Measurements from ENCODE around the gene KRTAP12-4.
"Not testable (repeated sequence)": the region's sequence is repeated elsewhere in the genome, so short reads cannot be mapped to it uniquely, and the experiment has no call there.

Gene KRTAP12-4

DNA sequence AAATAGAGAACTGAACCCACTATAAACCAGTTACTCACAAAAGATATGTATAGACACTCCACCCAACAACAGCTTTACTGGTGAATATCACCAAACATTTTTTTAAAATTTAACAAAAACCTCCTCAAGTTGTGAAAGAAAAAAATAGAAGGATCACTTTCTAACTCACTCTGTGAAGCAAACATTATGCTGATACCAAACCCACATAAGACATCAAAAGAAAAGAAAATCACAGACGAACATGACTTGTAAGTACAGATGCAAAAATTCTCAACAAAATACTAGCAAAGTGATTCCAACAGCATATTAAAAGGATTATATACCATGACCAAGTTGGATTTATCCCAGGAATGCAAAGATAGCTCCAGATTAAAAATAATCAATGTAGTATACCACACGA is 37.2 kb upstream of the KRTAP12-4 start:
- Histone ChIP-seq H3K36me3 (no peaks in the 10 kb centered on the region), H3K9me3 (replicated peaks in 1 of 11) (peaks cover 17 to 32% (median 24%) of the 10 kb centered on the region in 11 experiments)
- TF ChIP-seq Cebpa-rat (IDR thresholded peaks at IDR 0.05) = no peak

DNA sequence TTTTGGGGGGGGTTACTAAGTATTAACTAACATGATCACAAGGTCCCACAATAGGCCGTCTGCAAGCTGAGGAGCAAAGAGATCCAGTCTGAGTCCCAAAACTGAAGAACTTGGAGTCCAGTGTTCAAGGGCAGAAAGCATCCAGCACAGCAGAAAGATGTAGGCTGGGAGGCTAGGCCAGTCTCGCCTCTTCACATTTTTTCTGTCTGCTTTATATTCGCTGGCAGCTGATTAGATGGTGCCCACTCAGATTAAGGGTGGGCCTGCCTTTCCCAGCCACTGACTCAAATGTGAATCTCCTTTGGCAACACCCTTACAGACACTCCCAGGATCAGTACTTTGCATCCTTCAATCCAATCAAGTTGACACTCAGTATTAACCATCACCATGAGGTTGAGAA is 35.3 kb upstream of the KRTAP12-4 start:
- not testable (repeated sequence) for H3K4me1 ChIP-seq, H3K27me3 ChIP-seq, H3K9ac ChIP-seq, H3K27ac ChIP-seq, H3K4me2 ChIP-seq, H4K20me1 ChIP-seq, H3K4me3 ChIP-seq, H3K36me3 ChIP-seq
- H3K9me3 ChIP-seq (replicated peaks in 1 of 11) = peaks cover 17 to 28% (median 24%) of the 10 kb centered on the region in 11 experiments

More for the DNA sequence above, 37.2 kb upstream of the KRTAP12-4 start:
- Histone ChIP-seq H4K20me1 (no peaks in the 10 kb centered on the region), H3K27me3 (peaks cover 0 to 2% (median 0%) of the 10 kb centered on the region in 11 experiments; a peak in 4 of 22 replicates), H3K4me1 (0 out of 20 replicates have a peak, but pooled peaks cover 0 to under 1% (median 0%) of the 10 kb centered on the region in 10 experiments), H3K9ac (no peak overlapping the region), H3K27ac (no peak overlapping the region), H3K4me3 (no peak overlapping the region), H3K4me2 (no peak overlapping the region)

DNA sequence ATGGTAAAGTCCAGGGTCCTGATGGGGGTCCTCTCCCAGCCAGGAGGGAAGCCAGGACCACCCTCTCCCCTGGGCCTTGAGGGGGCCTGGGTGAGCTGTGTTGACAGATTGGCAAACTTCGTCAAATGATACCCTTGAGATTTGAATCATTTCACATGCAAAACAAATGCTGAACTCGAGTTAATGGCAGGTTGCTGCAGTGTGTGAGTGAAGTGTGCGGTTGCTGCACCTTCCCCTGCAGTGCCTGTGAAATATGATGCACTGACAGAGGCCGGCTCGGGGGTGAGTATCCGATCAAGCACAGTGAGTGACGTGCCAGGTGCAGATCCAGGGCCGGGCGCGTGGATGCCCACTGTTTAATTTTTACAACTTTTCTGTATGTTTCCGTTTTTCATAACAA is 33.2 kb upstream of the KRTAP12-4 start:
- H4K20me1 ChIP-seq = no peaks in the 10 kb centered on the region
- H3K27me3 ChIP-seq = no peaks in the 10 kb centered on the region; a peak in 1 of 22 replicates
- H3K9ac ChIP-seq = no peak overlapping the region
- no peak overlapping the region for H3K4me2 ChIP-seq
- no peak for TF ChIP-seq Cebpa-rat (IDR thresholded peaks at IDR 0.05)
- peaks cover 0 to 9% (median 0%) of the 10 kb centered on the region in 10 experiments; a peak in 3 of 20 replicates for H3K4me1 ChIP-seq
- no peaks in the 10 kb centered on the region for H3K36me3 ChIP-seq
- no peak overlapping the region for H3K27ac ChIP-seq
- H3K4me3 ChIP-seq = no peak overlapping the region
- H3K9me3 ChIP-seq (replicated peaks in 1 of 11) = peaks cover 2 to 9% (median 7%) of the 10 kb centered on the region in 11 experiments

DNA sequence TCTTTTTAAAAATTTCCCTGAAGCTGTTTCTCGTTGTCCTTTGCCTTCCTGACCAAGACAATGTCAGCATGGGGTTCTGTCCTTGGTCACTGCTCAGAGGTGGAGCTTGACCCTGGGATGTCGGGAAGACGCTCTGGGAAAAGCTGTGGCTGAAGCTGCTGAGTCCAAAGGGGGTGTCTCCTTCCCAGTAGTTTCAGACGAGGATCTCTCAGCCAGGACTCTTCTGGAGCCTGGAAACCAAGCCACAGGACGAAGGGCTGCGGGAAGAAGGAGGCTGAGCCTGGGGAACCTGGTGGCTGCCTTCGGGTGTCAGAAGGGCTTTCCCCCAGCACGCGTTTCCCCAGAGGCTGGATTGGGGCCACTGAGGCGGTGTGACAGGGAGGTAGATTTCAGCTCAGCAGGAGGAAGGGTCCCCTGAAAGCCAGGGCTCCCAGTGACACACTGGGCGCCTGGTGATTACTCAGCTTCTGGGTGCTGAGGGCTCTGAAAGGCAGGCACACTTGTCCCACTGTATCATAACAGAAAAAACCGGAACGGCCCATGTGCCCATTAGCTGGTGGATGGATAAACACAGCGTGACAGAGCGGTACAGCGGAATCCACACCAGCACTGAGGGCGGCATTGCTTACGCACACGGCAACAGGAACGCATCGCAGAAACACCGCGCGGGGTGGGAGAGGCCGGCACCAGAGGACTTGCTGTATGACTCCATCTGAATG is 32.5 kb upstream of the KRTAP12-4 start:
- Histone ChIP-seq H3K4me1 (peaks cover 0 to 9% (median 0%) of the 10 kb centered on the region in 10 experiments; a peak in 3 of 20 replicates), H3K9ac (no peak overlapping the region), H3K27ac (no peak overlapping the region), H3K4me3 (no peak overlapping the region), H3K4me2 (no peak overlapping the region), H3K9me3 (replicated peaks in 1 of 11) (peaks cover 0 to 2% (median under 1%) of the 10 kb centered on the region in 11 experiments; a peak in 6 of 22 replicates), H4K20me1 (no peaks in the 10 kb centered on the region), H3K36me3 (no peaks in the 10 kb centered on the region), H3K27me3 (no peaks in the 10 kb centered on the region; a peak in 1 of 22 replicates)
- TF ChIP-seq Cebpa-rat (IDR thresholded peaks at IDR 0.05) = no peak

DNA sequence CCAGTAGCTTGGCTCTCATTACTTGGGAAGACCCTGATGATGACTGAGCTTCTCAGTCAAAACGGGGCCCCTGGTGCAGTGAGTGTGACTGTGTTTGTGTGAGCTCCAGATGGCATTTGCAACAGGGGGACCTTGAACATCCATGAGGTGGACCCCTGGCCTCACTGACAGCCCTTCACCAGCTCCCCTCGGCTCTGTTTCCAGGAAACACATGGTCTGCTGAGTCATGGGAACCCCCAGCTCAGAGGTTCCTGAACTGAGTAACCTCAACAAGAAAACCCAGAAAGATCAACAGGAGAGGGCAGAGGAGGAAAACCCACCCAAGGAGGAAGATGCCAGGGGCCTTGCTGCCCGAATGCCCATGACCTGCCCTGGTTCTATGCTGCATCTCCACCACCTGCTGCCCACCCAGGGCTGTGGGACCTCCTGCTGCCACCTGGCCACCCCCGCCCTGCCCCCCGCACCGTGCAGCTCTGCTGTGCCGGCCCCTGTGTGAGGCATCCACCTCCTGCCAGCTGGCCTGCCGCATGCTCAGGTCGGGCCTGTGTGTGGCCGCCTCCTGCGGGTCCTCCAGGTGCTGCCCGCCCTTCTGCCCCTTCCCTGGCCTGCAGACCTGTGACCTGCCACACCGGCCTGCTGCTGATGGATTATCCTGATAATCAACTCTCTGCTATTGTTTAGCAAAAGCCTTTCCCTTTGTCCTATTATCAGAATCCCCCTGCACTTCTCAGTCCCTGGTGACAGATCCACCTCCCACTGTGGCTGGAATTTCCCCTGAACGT is 31.7 kb upstream of the KRTAP12-4 start:
- Histone ChIP-seq H3K27ac (no peak overlapping the region), H3K9me3 (replicated peaks in 1 of 11) (no peaks in the 10 kb centered on the region), H3K9ac (no peak overlapping the region), H4K20me1 (no peaks in the 10 kb centered on the region), H3K4me1 (peaks cover 0 to 9% (median 0%) of the 10 kb centered on the region in 10 experiments; a peak in 3 of 20 replicates), H3K27me3 (no peaks in the 10 kb centered on the region; a peak in 1 of 22 replicates), H3K36me3 (no peaks in the 10 kb centered on the region), H3K4me3 (no peak overlapping the region), H3K4me2 (peak overlapping the region in 2 of 11 experiments; percentile 7 to 30; a peak in 1 of 22 replicates)
- no peak for TF ChIP-seq Cebpa-rat (IDR thresholded peaks at IDR 0.05)

DNA sequence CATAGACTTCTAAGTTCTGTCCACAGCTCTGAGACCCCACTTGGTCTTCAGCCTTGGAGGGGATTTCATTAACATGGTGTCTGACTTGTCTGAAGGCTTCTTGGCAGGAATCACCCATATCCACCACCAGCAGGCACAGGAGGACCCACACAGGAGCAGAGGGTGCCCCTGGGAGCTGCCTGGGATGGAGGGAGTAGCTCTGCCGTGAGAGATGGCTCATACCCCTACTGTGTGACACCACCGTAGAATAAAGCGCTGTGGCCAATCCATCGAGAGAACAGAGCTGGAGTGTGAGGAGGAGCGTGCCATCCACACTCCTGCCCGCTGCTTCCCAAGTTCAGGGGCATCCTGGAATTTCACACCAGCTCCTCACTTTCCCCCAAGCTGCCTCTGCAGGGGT is 30.6 kb upstream of the KRTAP12-4 start:
- not testable (repeated sequence) for H3K9ac ChIP-seq; H4K20me1 ChIP-seq; H3K4me1 ChIP-seq; H3K4me3 ChIP-seq; H3K27me3 ChIP-seq; H3K36me3 ChIP-seq; H3K9me3 ChIP-seq (replicated peaks in 1 of 11); H3K27ac ChIP-seq; H3K4me2 ChIP-seq

DNA sequence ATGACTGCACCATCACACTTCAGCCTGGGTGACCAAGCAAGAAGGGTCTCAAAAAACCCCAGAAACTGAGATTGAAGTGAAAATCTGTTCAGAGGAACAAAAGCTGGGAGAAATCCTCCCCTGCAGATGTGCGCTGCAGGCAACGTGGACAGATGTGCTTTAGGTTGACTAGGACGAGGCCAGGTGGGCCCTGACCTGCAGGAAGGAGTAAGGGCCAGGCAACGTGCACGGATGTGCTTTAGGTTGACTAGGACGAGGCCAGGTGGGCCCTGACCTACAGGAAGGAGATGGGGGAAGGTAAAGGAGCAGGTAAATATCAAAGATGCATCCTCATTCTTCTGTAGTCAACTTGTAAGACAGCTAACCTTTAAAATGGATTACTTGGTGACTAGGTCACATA is 30.0 kb upstream of the KRTAP12-4 start:
- no peak overlapping the region for H3K4me2 ChIP-seq
- no peak overlapping the region for H3K9ac ChIP-seq
- H3K27me3 ChIP-seq = no peaks in the 10 kb centered on the region; a peak in 1 of 22 replicates
- no peaks in the 10 kb centered on the region for H3K36me3 ChIP-seq
- no peak overlapping the region for H3K4me3 ChIP-seq
- H3K27ac ChIP-seq = no peak overlapping the region
- H3K9me3 ChIP-seq (replicated peaks in 1 of 11) = no peaks in the 10 kb centered on the region
- H3K4me1 ChIP-seq = peaks cover 0 to 9% (median 0%) of the 10 kb centered on the region in 10 experiments; a peak in 3 of 20 replicates
- H4K20me1 ChIP-seq = no peaks in the 10 kb centered on the region
- no peak for TF ChIP-seq Cebpa-rat (IDR thresholded peaks at IDR 0.05)

DNA sequence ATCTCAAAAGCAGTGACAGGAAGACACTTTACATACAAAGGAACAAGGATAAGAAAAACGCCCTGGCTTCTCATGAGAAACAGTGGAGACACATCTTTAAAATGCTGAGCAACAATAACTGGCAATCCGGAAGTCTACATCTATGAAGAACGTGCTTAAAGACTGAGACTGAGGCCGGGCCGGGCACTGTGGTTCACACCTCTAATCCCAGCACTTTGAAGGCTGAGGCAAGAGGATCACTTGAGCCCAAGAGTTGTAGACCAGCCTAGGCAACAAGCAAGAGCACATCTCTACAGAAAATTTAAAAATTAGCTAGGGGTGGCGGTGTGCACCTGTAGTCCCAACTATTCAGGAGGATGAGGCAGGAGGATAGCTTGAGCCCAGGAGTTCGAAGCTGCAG is 29.6 kb upstream of the KRTAP12-4 start:
- Histone ChIP-seq H3K9me3 (replicated peaks in 1 of 11) (no peaks in the 10 kb centered on the region), H3K4me3 (no peak overlapping the region)
- TF ChIP-seq Cebpa-rat (IDR thresholded peaks at IDR 0.05) = no peak

DNA sequence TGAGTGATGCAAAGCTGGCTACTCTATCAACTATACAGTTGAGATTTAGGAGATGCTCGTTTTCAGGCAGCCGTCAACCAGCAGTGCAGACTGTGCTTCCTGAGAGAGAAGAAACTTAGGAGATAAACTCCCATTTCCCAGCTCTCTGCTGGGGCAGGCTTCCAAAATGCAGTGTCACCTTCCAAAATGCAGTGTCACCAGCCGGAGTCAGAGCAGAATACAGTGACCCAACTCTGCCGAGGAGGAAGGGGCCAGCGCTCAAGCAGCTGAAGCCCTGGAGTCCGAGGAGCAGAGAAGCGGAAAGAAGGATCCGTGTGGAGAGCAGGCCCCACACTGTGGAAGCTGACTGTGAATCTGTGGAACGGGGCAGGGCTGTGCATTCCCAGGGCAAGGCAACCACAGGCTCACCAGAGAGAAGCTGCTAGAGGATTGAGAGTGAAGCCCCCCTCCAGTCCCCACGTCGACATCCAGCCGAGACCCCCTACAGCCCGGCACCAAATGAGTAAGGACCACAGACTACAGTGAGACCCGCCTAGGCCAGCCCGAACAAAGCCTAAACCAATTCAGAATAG is 28.2 kb upstream of the KRTAP12-4 start:
- Histone ChIP-seq H3K9ac (no peak overlapping the region), H3K4me1 (peaks cover 0 to 9% (median 0%) of the 10 kb centered on the region in 10 experiments; a peak in 3 of 20 replicates), H3K36me3 (no peaks in the 10 kb centered on the region), H3K4me3 (no peak overlapping the region), H3K27ac (no peak overlapping the region), H3K27me3 (no peaks in the 10 kb centered on the region; a peak in 1 of 22 replicates), H3K4me2 (no peak overlapping the region), H4K20me1 (no peaks in the 10 kb centered on the region), H3K9me3 (replicated peaks in 1 of 11) (peaks cover 0 to 4% (median 0%) of the 10 kb centered on the region in 11 experiments; a peak in 1 of 22 replicates)
- TF ChIP-seq Cebpa-rat (IDR thresholded peaks at IDR 0.05) = no peak

More for the DNA sequence above, 29.6 kb upstream of the KRTAP12-4 start:
- Histone ChIP-seq H3K27ac (no peak overlapping the region), H3K36me3 (no peaks in the 10 kb centered on the region), H4K20me1 (no peaks in the 10 kb centered on the region), H3K9ac (no peak overlapping the region), H3K4me2 (no peak overlapping the region), H3K4me1 (peaks cover 0 to 9% (median 0%) of the 10 kb centered on the region in 10 experiments; a peak in 3 of 20 replicates), H3K27me3 (no peaks in the 10 kb centered on the region; a peak in 1 of 22 replicates)
